Mesothelial cell of epicardium (in vitro differentiated cells): ENCODE data around the gene ADAMTSL5. TPM values are rescaled to one million over a fixed set of nuclear protein-coding genes. Genes with fewer than 3 reads are reported as not detected.

ENCODE experiments used
- DNase-seq, 2 experiments: peaks; one replicate each; pipeline ENCODE4 v3.0.0; 2021; ENCODE audit warnings: low spot score in 2 of 2; ENCODE audit not compliant: unreplicated experiment in 2 of 2
- H3K27ac Mint-ChIP-seq: 2 replicates; pipeline ENCODE4 v1.8.0; 2021; ENCODE audit warnings: mixed read lengths
- H3K27me3 Mint-ChIP-seq: 2 replicates; pipeline ENCODE4 v1.8.0; 2021; ENCODE audit warnings: low read depth, mixed read lengths
- H3K36me3 Mint-ChIP-seq: 2 replicates; pipeline ENCODE4 v1.8.0; 2021; ENCODE audit warnings: mixed read lengths
- H3K4me1 Mint-ChIP-seq: 2 replicates; pipeline ENCODE4 v1.8.0; 2021; ENCODE audit warnings: mixed read lengths
- H3K4me3 Mint-ChIP-seq: 2 replicates; pipeline ENCODE4 v1.8.0; 2021; ENCODE audit warnings: mild to moderate bottlenecking, moderate library complexity, mixed read lengths
- H3K9me3 Mint-ChIP-seq: 2 replicates; pipeline ENCODE4 v1.8.0; 2021; ENCODE audit warnings: mixed read lengths
- total RNA-seq: library from RNA; stranded (reverse); gene quantifications from 3 replicates; pipeline ENCODE4 v1.2.1, GENCODE V29; 2021
- TF ChIP-seq, protein P1 (sequence below): fragments of 200-600 bp; sonication (generic); IDR thresholded peaks from one replicate; pipeline ENCODE4 v1.5.0; 2021; ENCODE audit warnings: antibody characterized with exemption; ENCODE audit not compliant: unreplicated experiment

ADAMTSL5 gene
- total RNA-seq, 1 donor from 2014 or later = 4.6 TPM

DNA sequence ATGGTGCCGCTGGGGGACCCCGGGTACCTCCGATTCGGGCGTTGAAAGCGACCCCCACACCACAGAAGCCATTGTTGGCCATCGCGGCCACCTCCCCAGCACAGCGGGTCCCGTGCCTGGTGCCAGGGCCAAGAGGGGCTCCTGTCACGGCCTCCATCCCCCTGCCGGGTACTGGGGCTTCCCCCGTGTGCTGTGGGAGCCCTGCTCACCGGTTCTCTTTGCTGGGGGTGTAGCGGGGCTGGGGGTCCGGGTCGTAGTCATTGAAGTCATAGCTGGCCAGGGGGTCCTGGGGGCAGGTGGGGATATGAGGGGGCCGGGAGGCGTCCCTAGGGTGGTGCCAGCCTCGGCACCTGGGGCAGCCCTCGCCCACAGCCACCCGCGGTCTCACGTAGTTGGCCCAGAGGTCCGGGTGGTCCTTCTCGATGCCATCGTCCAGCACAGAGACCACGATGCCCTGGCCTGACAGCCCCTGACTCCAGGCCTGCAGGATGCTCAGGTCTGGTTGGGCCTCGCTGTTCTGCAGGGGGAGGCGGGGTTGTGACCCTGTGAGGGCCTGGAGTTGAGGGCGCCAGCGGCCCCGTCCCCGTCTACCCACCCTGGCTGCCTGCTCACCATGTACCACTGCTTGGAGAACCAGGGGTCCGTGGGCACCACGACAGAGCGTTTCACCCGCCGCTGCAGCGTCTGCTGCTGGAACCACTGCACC is 25.1 kb downstream of the ADAMTSL5 start:
- no peak for DNase-seq
- H3K9me3 Mint-ChIP-seq = no peaks in the 10 kb centered on the region
- no peak overlapping the region for H3K4me3 Mint-ChIP-seq
- H3K4me1 Mint-ChIP-seq = peaks cover 11% of the 10 kb centered on the region
- H3K27ac Mint-ChIP-seq = no peak overlapping the region
- TF ChIP-seq, protein P1, sequence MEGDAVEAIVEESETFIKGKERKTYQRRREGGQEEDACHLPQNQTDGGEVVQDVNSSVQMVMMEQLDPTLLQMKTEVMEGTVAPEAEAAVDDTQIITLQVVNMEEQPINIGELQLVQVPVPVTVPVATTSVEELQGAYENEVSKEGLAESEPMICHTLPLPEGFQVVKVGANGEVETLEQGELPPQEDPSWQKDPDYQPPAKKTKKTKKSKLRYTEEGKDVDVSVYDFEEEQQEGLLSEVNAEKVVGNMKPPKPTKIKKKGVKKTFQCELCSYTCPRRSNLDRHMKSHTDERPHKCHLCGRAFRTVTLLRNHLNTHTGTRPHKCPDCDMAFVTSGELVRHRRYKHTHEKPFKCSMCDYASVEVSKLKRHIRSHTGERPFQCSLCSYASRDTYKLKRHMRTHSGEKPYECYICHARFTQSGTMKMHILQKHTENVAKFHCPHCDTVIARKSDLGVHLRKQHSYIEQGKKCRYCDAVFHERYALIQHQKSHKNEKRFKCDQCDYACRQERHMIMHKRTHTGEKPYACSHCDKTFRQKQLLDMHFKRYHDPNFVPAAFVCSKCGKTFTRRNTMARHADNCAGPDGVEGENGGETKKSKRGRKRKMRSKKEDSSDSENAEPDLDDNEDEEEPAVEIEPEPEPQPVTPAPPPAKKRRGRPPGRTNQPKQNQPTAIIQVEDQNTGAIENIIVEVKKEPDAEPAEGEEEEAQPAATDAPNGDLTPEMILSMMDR = no peak
- H3K27me3 Mint-ChIP-seq = peaks cover 13% of the 10 kb centered on the region
- peaks cover 2% of the 10 kb centered on the region for H3K36me3 Mint-ChIP-seq

DNA sequence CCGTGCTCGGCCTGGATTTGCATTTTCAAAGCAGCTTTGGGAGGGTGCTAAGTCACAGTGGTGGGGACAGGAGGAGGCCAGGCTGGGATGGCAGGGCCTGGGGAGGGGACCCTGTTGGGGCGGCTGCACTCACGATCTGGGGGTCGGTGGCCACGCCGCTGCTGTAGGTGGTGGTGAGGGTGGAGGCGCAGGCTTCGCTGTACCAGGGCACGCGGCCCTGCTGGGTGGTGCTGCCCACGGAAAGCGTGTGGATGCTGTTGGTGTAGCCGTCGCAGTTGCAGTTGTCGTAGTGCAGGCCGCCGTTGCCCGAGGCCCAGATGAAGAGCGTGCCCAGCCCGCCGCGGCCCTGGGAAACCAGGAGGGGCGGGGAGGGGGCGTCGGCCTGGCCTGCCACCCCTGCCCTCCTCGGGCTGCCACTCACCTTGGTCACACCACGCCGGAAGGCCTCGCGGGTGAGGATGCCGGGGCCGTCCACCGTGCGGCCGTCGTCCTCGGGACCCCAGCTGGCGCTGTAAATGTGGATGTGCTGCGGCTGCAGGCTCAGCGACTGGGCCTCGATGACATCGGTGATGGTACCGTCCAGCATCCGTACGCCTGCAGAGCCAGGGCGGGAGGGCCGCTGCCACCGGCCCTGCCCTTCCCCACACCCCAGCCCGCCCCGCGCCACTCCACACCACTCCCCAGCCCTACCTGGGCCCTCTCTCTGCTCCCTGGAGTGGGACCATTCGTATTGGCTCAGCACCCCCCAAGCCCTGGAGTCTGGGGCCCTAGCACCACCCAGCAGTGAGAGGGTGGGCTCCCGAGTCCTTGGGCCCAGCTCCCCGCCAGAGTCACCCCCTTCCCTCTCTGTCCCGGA is 25.9 kb downstream of the ADAMTSL5 start:
- Mint-ChIP-seq H3K4me1 (peaks cover 10% of the 10 kb centered on the region), H3K4me3 (no peak overlapping the region), H3K27ac (no peak overlapping the region), H3K27me3 (peaks cover 5% of the 10 kb centered on the region), H3K36me3 (peaks cover 2% of the 10 kb centered on the region), H3K9me3 (no peaks in the 10 kb centered on the region)
- TF ChIP-seq, protein P1 = no peak
- DNase-seq = no peak

DNA sequence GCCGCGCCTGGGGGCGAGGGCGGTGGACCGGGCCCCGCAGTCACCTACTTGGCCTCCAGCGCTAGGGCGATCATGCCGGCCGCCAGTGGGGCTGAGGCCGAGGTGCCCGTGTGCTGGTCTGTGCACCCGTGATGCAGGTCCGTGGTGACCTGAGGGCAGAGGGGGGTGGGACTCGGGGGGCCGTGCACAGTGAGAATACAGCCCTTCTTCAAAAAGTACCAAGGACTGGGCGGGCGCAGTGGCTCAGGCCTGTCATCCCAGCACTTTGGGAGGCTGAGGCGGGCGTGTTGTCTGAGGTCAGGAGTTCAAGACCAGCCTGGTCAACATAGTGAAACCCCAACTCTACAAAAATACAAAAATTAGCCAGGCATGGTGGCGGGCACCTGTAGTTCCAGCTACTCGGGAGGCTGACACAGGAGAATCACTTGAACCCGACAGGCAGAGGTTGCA is 28.8 kb downstream of the ADAMTSL5 start:
- peaks cover 2% of the 10 kb centered on the region for H3K36me3 Mint-ChIP-seq
- no peak for DNase-seq
- no peaks in the 10 kb centered on the region for H3K27me3 Mint-ChIP-seq

DNA sequence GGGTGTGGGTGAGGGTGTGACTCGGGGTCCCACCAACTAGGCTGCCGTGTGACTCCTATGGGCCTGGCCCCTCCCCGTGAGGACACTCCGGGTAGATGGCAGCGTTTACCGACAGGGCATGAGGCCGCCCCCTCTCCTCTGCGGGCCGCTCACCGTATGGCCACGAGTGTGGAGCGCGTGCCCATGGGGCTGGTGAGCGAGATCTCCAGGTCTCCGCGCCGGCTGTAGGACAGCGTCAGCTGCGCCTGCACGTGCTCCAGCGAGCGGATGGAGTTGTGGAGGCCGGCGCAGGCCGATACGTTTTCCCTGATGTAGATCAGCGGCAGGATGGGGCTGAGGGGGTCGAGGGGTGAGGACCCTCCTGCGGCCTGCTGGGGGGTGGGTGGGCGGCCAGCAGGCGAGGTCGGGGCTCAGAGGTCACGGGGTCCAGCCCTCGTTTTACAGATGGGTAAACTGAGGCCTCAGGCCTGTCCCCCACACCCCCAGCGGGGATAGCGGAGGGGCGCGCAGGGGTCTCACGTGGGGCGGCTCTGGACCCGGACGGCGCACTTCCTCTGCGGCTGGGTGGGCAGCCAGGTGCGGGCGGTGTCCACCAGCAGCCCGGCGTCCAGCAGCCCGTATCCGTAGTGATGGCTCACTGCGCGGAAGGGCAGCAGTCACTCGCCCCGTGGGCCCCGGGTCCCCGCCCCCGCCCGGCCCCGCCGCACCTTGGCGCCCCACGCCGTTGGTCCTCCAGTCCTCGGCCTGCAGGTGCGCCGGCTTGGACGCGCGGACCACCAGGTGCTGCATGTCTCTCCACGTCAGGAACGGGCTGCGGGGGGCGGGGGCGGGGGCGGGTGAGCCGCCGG is 29.5 kb downstream of the ADAMTSL5 start:
- Mint-ChIP-seq H3K27me3 (no peaks in the 10 kb centered on the region), H3K27ac (no peak overlapping the region), H3K4me3 (no peak overlapping the region), H3K36me3 (peaks cover 2% of the 10 kb centered on the region), H3K9me3 (no peaks in the 10 kb centered on the region), H3K4me1 (peaks cover 4% of the 10 kb centered on the region)
- DNase-seq = no peak
- TF ChIP-seq, protein P1 = no peak

More for the DNA sequence above, 28.8 kb downstream of the ADAMTSL5 start:
- TF ChIP-seq, protein P1 = no peak
- no peaks in the 10 kb centered on the region for H3K9me3 Mint-ChIP-seq
- H3K4me3 Mint-ChIP-seq = no peak overlapping the region
- H3K27ac Mint-ChIP-seq = no peak overlapping the region
- peaks cover 3% of the 10 kb centered on the region for H3K4me1 Mint-ChIP-seq

DNA sequence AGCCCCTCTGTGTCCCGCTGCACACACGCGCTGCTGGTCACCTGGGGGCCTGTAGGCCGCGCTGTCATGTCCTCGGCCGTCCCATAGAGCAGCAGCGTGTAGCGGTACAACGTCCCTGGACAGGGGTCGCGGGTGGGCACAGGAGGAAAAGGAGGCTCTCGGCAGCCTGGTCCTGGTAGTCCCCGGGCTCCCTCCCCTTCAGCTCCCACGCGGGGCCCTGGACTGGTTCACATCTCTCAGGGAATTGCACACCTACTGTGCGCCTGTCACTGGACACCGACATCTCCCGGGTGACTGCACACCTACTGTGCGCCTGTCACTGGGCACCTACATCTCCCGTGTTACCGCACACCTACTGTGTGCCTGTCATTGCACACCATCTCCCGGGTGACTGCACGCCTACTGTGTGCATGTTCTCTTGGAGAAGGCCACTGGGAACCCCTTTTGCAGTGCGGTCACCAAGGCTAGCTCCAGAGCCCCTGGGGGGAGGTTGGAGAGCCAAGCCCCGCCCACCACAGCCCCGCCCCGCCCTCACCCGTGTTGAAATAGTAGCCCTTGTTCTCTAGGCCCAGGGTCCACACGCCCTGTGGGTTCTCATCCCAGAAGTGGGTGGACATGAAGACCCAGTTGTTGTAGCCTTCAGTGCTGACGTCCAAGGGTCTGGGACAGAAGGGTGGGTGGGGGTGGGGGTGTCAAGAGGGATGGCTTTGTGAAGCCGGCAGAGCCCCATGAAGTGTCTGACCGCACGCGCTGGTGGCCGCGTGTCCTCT is 30.3 kb downstream of the ADAMTSL5 start:
- H3K27ac Mint-ChIP-seq = no peak overlapping the region
- TF ChIP-seq, protein P1 = no peak
- no peaks in the 10 kb centered on the region for H3K9me3 Mint-ChIP-seq
- DNase-seq = no peak
- peaks cover 2% of the 10 kb centered on the region for H3K36me3 Mint-ChIP-seq
- peaks cover 4% of the 10 kb centered on the region for H3K4me1 Mint-ChIP-seq
- H3K27me3 Mint-ChIP-seq = no peaks in the 10 kb centered on the region
- no peak overlapping the region for H3K4me3 Mint-ChIP-seq
